GM12878 (cell line): ENCODE data around the gene MARVELD2. TPM values are rescaled to one million over a fixed set of nuclear protein-coding genes. Genes with fewer than 3 reads are reported as not detected.

Source experiments
- ATF7 ChIP-seq: fragments of 450-650 bp; IDR thresholded peaks from 2 replicates; pipeline ENCODE4 v1.6.1; 2016; ENCODE audit warnings: low read depth, mild to moderate bottlenecking
- CBX3 ChIP-seq: fragments of 200-600 bp; sonication (generic); IDR thresholded peaks from 2 replicates; pipeline ENCODE4 v1.6.1; 2016; ENCODE audit warnings: low read depth, borderline replicate concordance
- KAT2A ChIP-seq: conservative IDR thresholded peaks from 2 replicates; pipeline ENCODE4 v1.6.1; 2011; ENCODE audit warnings: low read depth, low read length; ENCODE audit not compliant: control insufficient read depth
- SIN3A ChIP-seq: IDR thresholded peaks from 2 replicates; pipeline ENCODE4 v1.6.1; 2012; ENCODE audit warnings: low read depth, low read length, improper control_type of control experiment
- SMAD5 ChIP-seq: IDR thresholded peaks from 2 replicates; pipeline ENCODE4 v1.6.1; 2016; ENCODE audit warnings: antibody characterized with exemption, low read depth
- STAT1 ChIP-seq: fragments of 450-650 bp; conservative IDR thresholded peaks from 2 replicates; pipeline ENCODE4 v1.6.1; 2014; ENCODE audit warnings: antibody characterized with exemption, mild to moderate bottlenecking
- TCF7 ChIP-seq: IDR thresholded peaks from 2 replicates; pipeline ENCODE4 v1.6.1; 2014; ENCODE audit warnings: antibody characterized with exemption, borderline replicate concordance
- ZSCAN29 ChIP-seq: fragments of 450-650 bp; IDR thresholded peaks from 2 replicates; pipeline ENCODE4 v1.6.1; 2017; ENCODE audit warnings: mild to moderate bottlenecking, moderate library complexity
- polyA plus RNA-seq, 11 experiments: library from polyadenylated mRNA; depleted of rRNA in 4 of 11; unstranded in 6 of 11; stranded (reverse) in 5 of 11; fragments of >200 nt; fragmentation: Nextera tagmentation in 4 of 11; fragmentation: Illumina TruSeq in 1 of 11; extraction: Ambion mirVana in 4 of 11; extraction: Trizol in 1 of 11; gene quantifications; 1 replicate in 1 of 11; 2 replicates in 10 of 11; pipeline versions ENCODE4 v1.2.1 to v1.2.3, GENCODE V29; 2011 to 2016; ENCODE audit warnings: inconsistent platforms in 2 of 11, missing spikeins in 2 of 11, low read depth in 1 of 11
- total RNA-seq, 4 experiments: library from RNA; depleted of rRNA in 3 of 4; stranded (reverse); fragments of >200 nt in 3 of 4; fragmentation: Illumina TruSeq in 1 of 4; extraction: Trizol in 1 of 4; gene quantifications; 2 replicates each; pipeline versions ENCODE4 v1.2.1 to v1.2.3, GENCODE V29; 2013 to 2021
- TF ChIP-seq, protein P1 (sequence below): fragments of 150-350 bp; IDR thresholded peaks from 2 replicates; pipeline ENCODE4 v1.6.1; 2014; ENCODE audit warnings: mild to moderate bottlenecking, low read depth, low read length
- TF ChIP-seq, protein P2 (sequence below): fragments of 450-650 bp; IDR thresholded peaks from 2 replicates; pipeline ENCODE4 v1.6.1; 2018; ENCODE audit warnings: borderline replicate concordance, mild to moderate bottlenecking; ENCODE audit not compliant: partially characterized antibody
- TF ChIP-seq, protein P3 (sequence below): IDR thresholded peaks from 2 replicates; pipeline ENCODE4 v1.6.1; 2011; ENCODE audit warnings: low read depth, low read length, improper control_type of control experiment, borderline replicate concordance

The MARVELD2 gene
- total and polyA plus RNA-seq, 10 of the 15 experiments (the other 5 are each of a cell fraction or from before 2014, with no cell fraction given) = 0.37 to 6.2 (median 3.8) TPM

DNA sequence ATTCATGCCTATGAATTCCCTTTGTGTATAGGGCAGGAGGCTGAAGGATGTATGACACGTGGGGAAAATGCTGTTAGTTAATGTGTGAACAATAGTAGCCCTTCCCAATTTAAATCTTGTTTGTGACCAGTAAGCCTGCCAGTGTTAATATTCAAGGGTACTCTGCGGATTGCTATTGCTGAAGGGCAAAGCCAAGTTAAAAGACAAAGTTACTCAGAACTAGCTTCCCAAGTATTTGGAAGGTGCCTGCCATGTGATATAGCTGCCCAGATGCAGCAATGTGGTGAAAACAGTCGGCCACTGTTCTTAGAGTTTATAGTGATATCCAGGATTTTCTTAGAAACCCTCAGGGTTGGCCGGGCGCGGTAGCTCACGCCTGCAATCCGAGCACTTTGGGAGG lies 34.6 kb downstream of the MARVELD2 start (continued):
- TF ChIP-seq, protein P1, sequence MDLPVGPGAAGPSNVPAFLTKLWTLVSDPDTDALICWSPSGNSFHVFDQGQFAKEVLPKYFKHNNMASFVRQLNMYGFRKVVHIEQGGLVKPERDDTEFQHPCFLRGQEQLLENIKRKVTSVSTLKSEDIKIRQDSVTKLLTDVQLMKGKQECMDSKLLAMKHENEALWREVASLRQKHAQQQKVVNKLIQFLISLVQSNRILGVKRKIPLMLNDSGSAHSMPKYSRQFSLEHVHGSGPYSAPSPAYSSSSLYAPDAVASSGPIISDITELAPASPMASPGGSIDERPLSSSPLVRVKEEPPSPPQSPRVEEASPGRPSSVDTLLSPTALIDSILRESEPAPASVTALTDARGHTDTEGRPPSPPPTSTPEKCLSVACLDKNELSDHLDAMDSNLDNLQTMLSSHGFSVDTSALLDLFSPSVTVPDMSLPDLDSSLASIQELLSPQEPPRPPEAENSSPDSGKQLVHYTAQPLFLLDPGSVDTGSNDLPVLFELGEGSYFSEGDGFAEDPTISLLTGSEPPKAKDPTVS = no peak
- TF ChIP-seq ZSCAN29 (no peak), TCF7 (no peak), CBX3 (no peak), SIN3A (no peak), SMAD5 (no peak), STAT1 (no peak), ATF7 (no peak), KAT2A (no peak)
- TF ChIP-seq, protein P2, sequence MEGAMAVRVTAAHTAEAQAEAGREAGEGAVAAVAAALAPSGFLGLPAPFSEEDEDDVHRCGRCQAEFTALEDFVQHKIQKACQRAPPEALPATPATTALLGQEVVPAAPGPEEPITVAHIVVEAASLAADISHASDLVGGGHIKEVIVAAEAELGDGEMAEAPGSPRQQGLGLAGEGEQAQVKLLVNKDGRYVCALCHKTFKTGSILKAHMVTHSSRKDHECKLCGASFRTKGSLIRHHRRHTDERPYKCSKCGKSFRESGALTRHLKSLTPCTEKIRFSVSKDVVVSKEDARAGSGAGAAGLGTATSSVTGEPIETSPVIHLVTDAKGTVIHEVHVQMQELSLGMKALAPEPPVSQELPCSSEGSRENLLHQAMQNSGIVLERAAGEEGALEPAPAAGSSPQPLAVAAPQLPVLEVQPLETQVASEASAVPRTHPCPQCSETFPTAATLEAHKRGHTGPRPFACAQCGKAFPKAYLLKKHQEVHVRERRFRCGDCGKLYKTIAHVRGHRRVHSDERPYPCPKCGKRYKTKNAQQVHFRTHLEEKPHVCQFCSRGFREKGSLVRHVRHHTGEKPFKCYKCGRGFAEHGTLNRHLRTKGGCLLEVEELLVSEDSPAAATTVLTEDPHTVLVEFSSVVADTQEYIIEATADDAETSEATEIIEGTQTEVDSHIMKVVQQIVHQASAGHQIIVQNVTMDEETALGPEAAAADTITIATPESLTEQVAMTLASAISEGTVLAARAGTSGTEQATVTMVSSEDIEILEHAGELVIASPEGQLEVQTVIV = no peak
- TF ChIP-seq, protein P3, sequence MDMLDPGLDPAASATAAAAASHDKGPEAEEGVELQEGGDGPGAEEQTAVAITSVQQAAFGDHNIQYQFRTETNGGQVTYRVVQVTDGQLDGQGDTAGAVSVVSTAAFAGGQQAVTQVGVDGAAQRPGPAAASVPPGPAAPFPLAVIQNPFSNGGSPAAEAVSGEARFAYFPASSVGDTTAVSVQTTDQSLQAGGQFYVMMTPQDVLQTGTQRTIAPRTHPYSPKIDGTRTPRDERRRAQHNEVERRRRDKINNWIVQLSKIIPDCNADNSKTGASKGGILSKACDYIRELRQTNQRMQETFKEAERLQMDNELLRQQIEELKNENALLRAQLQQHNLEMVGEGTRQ = no peak
